AG08396 (cell line): Measurements from ENCODE around the gene USP49.

Source experiments
- DNase-seq: peaks from one replicate; pipeline ENCODE4 v3.0.0; 2012; ENCODE audit warnings: low spot score, mixed read lengths

USP49 gene

DNA sequence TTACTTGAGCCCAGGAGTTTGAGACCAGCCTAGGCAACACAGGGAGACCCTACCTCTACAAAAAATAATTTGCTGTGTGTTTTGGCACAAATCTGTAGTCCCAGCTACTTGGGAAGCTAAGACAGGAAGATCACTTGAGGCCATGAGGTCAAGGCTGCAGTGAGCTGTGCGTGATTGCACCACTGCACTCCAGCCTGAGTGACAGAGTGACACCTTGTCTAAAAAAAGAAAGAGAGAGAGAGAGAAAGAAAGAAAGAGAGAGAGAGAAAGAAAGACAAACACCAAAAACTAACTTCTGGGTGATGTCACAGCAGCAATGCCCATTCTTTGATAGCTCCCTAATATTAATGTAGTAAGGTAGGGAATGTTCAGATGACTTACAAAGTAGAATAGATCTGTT lies 20.4 kb downstream of the USP49 start:
- DNase-seq, result no peak

DNA sequence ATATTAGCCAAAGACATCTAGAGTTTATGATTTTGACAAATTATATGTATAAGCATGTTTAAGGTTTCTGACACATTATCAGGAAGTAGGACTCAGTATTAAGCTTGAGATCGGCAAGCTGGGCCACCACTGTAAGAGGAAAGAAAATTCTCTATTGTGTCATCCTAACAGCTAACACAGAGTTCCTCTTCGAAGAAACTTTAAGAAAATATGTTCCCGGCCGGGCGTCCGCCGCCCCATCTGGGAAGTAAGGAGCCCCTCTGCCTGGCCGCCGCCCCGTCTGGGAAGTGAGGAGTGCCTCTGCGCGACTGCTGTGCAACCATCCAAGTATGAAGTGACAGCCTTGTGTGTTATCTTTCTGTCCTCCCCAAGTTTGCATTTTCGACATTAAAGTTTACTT lies 23.0 kb downstream of the USP49 start:
- DNase-seq, result no peak

DNA sequence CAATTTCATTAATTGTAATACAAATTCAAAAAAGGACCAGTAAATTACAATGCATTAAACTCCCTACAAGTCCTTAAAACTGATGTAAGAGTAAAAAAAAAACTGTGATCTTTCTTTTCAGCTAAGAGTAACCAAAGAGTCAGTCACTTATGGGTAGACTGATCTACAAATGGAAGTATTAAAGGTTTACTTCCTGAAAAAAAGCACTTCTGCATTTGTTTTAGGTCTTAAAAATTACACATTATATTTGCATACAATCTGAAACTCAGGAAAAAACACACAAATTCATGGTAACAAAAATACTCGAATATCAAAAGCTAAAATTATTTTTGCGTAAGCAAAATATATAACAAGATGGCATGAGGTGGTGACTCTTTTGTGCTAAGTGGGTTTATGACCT lies 23.5 kb downstream of the USP49 start:
- DNase-seq, result no peak

DNA sequence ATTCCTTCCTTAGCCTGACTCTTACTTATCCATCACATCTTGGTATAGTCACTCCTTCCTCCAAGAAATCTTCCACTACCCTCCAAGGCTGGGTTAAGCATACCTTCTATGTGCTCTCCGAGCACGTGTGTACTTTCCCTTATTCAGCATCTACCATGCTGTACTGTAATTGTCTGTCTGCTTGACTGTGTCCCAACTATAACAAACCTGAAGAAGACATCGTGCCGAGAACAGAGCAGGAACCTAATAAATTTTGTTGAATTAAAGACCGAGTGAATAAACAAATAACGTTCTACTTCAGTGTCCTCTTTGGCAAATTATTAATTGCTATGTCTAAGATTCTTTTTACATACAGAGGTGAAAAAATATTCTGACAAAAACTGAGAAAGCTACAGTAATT lies 35.8 kb downstream of the USP49 start:
- DNase-seq, result no peak

DNA sequence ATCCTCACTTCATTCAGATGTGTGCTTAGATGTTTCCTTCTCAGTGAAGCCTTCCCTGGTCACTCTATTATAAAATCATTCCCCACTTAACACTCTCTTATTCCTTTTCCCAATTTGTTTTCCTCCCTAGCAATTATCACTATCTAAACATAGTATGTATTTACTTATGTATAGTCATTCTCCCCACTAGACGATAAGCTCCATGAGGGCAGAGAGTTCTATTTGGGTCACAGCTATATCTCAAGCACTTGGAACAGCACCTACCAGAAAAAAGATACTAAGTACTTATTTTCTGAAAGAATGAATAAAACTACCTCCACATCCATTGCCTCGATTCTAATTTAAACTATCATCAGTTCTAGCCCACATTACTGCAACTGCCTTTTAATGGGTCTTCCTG lies 36.5 kb downstream of the USP49 start:
- no peak for DNase-seq

DNA sequence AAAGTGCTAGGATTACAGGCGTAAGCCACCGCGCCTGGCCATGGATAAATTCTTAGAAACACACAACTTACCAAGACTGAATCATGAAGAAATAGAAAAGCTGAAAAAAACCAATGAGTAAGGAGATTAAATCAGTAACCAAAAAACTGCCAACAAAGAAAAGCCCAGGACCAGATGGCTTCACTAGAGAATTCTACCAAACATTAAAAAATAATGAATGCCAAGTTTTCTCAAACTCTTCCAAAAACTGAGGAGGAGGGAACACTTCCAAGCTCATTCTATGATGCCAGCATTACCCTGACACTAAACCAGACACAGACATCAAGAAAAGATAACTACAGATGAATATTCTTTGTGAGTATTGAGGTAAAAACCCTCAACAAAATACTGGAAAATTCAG lies 44.3 kb downstream of the USP49 start:
- no peak for DNase-seq

DNA sequence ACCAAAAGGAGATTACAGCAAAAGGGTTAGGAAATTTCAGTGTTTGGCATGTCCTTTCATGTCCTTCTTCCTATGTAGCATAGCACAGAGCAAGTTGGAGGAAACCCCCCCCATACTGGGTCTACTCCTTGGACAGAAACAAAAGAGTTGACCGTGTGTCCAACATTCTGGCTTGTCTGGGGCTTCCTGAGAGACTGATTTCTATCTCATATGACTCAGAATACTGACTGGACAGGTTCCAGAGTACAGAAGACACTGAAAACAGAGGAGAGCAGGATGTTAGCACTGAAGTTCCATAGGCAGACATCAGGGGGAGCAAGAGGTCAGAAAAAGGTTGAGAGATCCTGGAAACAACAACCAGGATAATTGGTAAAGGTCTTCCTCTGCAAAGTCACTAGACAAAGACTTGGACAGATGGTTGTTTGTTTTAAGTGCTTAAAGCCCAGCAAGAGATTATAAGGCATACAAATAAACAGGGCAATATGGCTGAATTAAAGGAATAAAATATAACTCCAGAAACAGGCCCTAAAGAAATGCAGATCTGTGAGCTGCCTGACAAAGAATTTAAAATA lies 48.4 kb downstream of the USP49 start:
- peak; percentile 78 for DNase-seq

DNA sequence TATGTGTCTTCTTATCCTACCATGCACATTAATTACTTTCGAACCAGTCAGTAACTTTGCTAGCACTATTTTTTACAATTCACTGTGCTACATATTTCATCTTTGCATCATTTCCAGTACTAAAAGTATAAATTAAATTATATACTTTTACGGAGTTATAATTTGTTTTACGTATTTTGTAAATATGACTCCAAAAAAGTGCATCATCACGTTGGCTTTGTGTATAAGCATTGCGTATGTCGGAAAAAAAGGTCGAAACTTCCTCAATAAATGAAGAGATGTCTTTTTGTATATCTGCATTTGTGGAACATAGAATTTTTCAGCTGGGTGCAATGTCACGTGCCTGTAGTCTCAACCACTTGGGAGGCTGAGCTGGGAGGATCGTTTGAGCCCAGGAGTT lies 52.0 kb downstream of the USP49 start:
- no peak for DNase-seq

DNA sequence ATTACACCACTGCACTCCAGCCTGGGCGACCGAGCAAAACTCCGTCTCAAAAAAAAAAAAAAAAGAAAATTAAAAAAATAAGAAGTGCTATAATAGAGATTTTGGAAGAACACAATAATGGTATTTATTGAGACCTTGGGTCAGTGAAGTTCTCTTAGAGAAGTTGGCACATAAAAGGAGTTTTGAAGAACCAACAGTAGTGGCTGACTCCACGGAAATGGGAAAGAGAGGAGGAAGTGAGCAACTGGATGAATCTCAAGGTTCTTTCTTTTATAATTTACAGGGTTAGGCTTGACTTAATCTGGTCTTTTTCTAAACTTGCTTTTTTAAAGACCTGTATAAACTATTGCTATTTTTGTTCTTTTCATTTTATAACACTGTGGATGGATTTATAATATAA lies 54.8 kb downstream of the USP49 start:
- DNase-seq, result no peak

DNA sequence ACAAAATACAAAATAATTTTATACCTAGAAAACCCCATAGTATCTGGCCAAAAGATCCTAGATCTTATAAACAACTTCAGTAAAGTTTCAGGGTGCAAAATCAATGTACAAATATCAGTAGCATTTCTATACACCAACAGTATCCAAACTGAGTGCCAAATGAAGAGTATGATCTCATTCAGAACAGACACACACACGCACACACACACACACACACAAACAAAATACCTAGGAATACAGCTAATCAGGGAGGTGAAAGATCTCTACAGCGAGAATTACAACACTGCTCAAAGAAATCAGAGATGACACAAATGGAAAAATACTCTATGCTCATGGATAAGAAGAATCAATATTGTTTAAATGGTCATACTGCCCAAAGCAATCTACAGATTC lies 58.5 kb downstream of the USP49 start:
- no peak for DNase-seq

DNA sequence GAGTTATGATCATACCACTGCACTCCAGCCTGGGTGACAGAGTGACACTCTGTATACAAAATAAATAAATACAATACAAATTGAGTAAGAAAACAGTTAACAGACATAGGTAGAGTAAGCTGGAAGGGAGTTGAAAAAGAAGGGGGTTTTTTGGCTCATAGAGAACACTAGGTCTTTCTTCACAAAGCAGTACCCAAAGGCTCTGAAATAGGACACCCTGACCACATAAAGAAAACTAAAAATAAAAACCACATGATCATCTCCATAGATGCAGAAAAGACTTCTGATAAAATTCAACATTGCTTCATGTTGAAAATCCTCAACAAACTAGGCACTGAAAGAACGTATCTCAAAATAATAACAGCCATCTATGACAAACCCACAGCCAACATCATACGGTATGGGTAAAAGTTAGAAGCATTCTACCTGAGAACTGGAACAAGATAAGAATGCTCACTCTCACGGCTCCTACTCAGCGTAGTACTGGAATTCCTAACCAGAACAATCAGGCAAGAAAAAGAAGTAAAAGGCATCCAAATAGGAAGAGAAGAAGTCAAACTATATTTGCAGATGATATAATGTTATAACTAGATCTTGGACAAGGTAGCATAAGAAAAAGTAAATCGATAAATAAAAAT lies 59.0 kb downstream of the USP49 start:
- DNase-seq, result no peak

DNA sequence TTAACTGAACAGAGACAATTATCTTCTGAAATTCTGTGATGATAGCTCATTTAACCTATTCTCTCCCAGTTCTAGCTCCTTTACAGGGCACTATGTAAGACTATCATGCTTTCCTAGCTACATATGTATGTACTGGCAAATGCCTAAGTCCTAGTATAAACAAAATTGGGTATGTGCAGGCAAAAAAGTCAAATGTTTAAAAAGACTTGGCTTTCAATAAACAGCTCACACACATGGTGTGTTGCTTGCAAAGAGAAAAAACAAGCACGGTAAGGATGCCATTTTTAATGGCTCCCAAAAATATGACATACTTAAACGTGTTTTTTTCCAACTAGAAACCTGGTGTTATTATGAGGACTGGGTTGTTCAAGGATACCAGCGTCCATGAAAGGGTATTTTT lies 62.9 kb downstream of the USP49 start:
- DNase-seq, result no peak

DNA sequence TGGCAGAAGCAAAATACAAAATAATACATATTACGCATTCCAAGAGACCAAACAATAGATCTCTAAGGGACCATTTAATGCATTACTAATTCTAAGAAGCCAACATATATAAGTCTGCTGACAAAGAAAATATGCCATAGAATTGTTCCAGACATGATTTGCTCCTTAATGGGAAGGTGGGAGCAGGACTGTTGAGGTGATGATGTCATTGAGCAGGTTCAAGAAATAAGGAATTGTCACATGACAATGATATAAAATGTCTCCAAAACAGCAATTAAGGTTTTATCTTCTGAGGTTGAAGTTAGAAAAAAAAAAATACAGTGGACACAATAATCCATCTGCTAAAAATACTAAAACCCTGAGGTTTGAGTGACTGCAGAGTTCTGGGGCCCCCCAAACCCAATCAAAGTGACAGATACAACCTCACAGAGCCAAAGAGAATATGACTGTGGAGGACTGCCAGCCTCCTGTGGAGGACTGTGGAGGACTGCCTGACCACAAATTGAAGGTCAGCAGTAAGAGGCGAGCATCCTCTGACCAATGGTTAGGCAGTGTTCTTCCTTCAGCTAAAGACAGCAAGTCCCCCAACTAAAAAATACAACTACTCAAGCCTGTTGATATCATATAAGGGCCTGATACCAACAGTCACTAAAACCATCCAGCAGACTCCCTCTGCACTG lies 68.7 kb downstream of the USP49 start:
- DNase-seq, result no peak

DNA sequence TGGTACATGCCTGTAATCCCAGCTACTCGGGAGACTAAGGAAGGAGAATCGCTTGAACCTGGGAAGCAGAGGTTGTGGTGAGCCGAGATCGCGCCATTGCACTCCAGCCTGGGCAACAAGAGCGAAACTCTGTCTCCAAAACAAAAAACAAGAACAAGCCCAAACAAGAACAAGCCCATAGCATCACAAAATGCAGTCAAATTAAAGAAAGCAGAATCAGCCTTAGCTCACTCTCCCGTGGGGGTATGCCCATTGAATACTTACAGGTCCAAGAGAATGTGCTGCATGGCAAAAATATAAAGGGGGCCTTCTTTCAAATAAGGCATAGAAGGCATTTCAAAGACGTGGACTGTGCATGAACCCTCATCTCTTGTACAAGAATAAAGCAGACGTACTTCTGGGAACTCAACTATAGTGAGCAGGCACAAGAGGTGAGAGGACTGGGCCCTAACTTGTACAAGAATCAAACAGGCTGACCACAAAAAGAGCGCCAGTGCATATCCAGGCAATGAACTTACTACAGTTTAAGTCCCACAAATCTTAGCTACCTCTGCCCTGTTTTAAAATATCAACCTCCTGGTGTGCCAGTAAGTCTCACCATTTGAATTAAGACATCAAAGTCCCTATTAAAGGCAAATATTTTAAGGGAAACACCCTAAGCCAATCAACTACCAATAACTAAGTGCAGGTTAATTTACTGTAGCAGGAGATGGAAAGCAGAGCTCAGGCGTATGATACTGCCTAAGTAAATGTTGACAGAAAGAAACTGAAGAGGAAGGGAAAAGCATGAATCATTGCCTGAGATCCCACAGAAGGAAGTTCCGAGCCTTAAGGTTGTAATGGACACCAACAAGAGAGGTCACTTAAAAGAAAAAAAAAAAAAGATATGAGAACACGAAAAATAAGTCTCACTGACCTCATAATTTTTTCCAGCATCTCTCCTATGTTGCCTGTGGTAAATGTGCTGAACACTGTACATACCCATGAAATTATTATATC lies 70.3 kb downstream of the USP49 start:
- no peak for DNase-seq

DNA sequence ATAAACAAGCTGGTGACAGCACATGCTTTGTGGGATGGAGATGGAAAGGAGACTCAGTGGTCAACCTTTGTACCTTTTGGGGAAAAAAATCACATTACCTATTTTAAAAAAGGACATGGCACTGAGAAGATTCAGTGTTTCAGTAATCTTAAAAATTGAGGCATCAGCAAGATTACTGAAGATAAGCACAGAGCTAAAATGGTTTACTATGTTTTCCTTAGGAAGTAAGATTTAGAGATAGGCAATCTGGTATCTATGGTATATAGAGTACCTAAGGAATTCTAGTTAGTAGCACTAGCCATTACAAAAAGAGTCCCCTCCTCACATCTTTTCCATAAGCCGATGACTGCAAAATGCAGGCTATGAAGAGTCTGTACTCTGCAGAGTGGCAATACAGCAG lies 72.0 kb downstream of the USP49 start:
- no peak for DNase-seq

DNA sequence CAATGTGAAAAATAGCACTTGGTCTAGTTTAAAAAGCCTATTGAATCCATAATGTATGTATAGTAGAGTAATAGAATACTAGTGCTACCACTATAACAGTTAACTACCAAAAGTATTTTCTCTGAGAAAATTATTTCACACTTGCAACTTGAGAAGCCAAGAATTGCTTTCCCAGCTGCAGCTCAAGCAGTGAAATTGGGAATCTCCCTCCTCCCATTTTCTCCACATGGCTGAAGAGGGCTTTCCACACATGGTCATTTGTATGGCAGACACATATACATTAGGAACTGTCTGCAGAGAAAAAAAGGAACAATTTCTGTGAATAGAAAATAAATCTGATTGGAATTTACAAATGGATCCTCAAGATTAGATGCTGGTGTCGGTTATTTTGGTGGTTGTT lies 73.2 kb downstream of the USP49 start:
- DNase-seq, result no peak

DNA sequence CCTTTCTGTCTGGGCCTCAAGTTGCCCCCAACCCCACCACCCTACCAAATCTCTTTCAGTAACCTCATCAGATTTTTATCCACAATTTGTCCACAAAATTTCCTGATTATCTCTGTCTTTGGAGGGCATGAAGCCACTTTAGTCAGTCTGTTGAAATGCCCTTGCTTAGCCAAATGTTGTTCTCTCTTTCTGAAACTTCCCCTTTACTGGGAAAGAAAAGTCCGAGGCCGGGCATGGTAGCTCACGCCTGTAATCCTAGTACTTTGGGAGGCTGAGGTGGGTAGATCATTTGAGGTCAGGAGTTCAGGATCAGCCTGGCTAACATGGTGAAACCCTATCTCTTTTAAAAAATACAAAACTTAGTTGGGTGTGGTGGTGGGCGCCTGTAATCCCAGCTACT lies 73.9 kb downstream of the USP49 start:
- no peak for DNase-seq

DNA sequence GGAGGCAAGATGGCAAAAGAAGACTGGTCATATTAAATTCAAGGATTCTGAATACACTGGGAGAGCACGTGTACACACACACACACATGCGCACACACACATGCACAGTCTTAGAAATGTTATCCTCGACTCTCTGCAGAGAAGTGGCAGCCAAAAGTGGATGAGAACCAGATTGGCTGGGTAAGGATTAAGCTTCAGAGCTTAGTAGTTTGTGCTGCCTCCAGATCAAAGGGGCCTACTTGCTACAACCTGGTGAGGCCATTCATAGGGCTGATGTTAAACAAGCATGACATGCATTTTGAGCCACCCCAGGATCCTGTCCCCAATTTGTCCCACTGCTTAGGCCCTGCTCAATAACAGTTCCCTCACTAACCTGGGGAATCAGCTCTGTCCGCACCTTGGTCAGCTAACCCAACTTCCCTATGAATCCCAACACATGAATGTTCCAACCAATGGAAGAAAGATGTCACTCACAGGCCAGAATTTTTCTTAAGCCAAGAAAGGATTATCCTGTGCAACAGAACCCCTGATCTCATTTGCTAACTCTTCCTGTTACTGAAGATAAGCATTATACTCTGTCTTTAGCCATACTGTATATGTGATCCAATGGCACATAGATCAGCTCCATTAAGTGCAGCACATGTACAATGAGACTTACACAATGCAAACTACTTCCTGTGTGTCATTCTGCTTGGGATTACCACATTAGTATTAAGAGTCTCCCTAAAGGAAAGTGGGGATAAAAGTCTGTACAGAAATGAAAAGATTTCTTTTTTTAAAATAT lies 76.7 kb downstream of the USP49 start:
- DNase-seq, result no peak

DNA sequence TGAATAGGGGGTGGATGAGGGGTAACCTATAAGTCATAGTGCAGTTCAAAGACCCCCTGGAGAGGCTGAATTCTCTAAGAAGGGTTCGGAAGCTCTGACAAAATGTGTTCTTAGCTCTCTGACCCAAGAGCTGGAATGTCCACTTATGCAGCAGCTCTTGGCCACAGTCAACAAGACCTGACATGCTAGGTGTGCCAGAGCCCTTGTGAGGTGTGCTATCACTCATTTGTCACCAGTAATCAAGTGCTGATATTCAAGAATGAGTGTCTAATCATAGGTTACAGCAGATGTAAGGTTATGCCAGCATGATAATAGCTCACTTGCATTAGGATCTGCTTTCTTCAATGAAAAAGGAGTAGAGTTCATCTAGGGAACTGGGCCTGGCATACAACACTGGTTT lies 79.6 kb downstream of the USP49 start:
- no peak for DNase-seq

DNA sequence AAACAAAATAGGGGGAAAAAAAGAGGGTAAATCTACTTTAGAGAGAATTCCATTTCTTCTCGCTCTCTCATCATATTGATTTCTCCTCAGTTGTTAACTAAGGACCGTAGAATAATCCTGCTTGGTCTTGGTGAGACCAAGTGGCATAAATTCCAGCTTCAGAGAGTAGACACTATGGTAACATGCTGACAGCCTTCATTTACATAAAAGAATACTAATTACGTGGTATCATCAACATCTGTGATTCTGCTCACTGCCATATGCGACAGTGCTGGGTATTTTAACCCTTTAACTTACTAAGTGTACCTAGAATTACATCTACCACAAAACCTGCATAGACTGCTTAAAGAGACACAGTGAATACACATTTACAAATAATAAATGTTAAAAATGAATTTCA lies 80.5 kb downstream of the USP49 start:
- DNase-seq, result no peak

DNA sequence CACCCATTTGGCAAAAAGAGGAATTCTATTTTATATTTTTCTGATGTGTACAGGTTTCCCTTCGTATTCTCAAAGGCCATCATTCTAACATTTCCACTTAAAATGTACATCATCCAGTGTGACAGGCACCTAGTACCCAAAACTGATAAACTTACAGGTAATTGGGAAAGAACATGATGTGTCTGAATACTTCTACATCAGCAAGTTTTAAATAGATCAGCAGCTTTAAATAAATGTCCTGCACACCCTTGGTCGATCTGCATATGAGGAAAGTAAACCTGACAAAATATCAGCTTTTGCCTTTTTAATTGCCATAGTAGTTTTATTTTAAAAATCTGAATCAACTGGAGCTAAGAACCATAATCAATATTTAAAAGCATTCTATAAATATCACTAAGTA lies 81.2 kb downstream of the USP49 start:
- no peak for DNase-seq

DNA sequence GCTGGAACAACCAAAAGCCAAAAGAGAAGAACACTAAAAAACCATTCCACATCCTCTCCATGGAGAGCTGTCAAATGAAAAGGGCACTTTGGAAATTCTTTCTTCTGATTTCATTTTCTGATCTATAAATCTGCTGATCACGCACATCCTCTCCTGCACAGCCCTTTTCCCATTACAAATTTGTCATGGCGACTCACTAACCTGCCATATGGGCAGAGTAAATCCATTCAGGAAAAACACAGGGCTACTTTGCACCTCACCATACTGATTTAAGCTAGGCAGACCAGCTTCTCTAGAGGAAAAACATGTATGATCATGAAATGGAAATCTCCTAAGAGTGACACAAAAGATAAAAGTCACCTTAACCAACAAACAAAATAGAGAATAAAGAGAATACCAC lies 81.7 kb downstream of the USP49 start:
- no peak for DNase-seq
